HCT116 (cell line): ENCODE results near the gene NXPE4. TPM values are rescaled to one million over a fixed set of nuclear protein-coding genes. Genes with fewer than 3 reads are reported as not detected.

ENCODE experiments used
- ATAC-seq: fragments of 200-7000 bp; cut with Tn5 transposase; 2 replicates; pipeline ENCODE4 v1.9.1; 2020; ENCODE audit warnings: mild to moderate bottlenecking, moderate library complexity
- BruUV-seq: library from RNA; stranded (reverse); fragments of 400-500 nt; replicated peaks from 2 replicates; lab custom pipeline; 2021; lab: Mats Ljungman, UMichigan
- CTCF ChIA-PET: fragments of 300-600 bp; sonication (Branson Sonifier 250); formaldehyde crosslinking; loops from one replicate; lab custom pipeline; 2021; ENCODE audit warnings: antibody characterized with exemption; lab: Charles Lee
- POLR2A ChIA-PET: fragments of 300-600, 350-600 bp; sonication (Branson Sonifier 250); formaldehyde crosslinking; loops from one replicate; lab custom pipeline; 2021; ENCODE audit warnings: antibody characterized with exemption; lab: Charles Lee
- RAD21 ChIA-PET, 2 experiments: fragments of 300-600 bp; sonication (Branson Sonifier 250); formaldehyde crosslinking; loops; one replicate each; lab custom pipeline; 2023; ENCODE audit warnings: low total read pairs in 2 of 2; ENCODE audit not compliant: uncharacterized antibody in 2 of 2, unreplicated experiment in 2 of 2, low non-redundant PET in 1 of 2; lab: Charles Lee
- DNase-seq: peaks from one replicate; pipeline ENCODE4 v3.0.0-alpha.2; 2010; ENCODE audit warnings: low read depth, low spot score
- H2AFZ ChIP-seq: fragments of 200-600 bp; shearing (Covaris generic), sonication (generic); 2 replicates; pipeline ENCODE4 v1.6.1; 2017; ENCODE audit warnings: low read depth, mixed run types, mixed read lengths, antibody characterized with exemption, low read length; ENCODE audit not compliant: poor library complexity, severe bottlenecking
- H3K27ac ChIP-seq: 2 replicates; pipeline ENCODE4 v1.5.1; 2012; ENCODE audit warnings: low read depth, low read length
- H3K27me3 ChIP-seq: fragments of 200-600 bp; sonication (generic); 2 replicates; pipeline ENCODE4 v1.6.1; 2016; ENCODE audit warnings: mixed run types, low read length, mixed read lengths; ENCODE audit not compliant: insufficient read depth
- H3K36me3 ChIP-seq, 2 experiments: fragments of 200-500 bp in 1 of 2; fragments of 200-600 bp in 1 of 2; sonication (Bioruptor generic) in 1 of 2; sonication (generic) in 1 of 2; 2 replicates each; pipeline versions ENCODE4 v1.5.1 to v1.6.1; 2014 to 2016; ENCODE audit warnings: low read length in 2 of 2, inconsistent platforms in 1 of 2, mixed read lengths in 1 of 2, mixed run types in 1 of 2; ENCODE audit not compliant: insufficient read depth in 2 of 2, control insufficient read depth in 1 of 2
- H3K4me1 ChIP-seq, 2 experiments: fragments of 200-600 bp in 1 of 2; sonication (generic) in 1 of 2; 2 replicates each; pipeline versions ENCODE4 v1.5.1 to v1.6.1; 2012 to 2017; ENCODE audit warnings: low read length in 2 of 2, inconsistent platforms in 1 of 2, mild to moderate bottlenecking in 1 of 2, mixed read lengths in 1 of 2, mixed run types in 1 of 2, moderate library complexity in 1 of 2; ENCODE audit not compliant: insufficient read depth in 2 of 2, control insufficient read depth in 1 of 2
- H3K4me2 ChIP-seq: fragments of 200-600 bp; sonication (generic); 2 replicates; pipeline ENCODE4 v1.6.1; 2017; ENCODE audit warnings: mixed run types, low read length, mixed read lengths
- H3K4me3 ChIP-seq, 2 experiments: fragments of 200-600 bp in 1 of 2; sonication (generic) in 1 of 2; replicated peaks in 1 of 2; 2 replicates each; pipeline ENCODE4 v1.5.1; 2011 to 2016; ENCODE audit warnings: low read length in 2 of 2, control low read depth in 1 of 2, low read depth in 1 of 2, mild to moderate bottlenecking in 1 of 2, mixed read lengths in 1 of 2, mixed run types in 1 of 2
- H3K79me2 ChIP-seq: fragments of 200-600 bp; sonication (generic); 2 replicates; pipeline ENCODE4 v1.6.1; 2017; ENCODE audit warnings: mild to moderate bottlenecking, mixed run types, low read length, moderate library complexity, mixed read lengths; ENCODE audit not compliant: insufficient read depth
- H3K9ac ChIP-seq: fragments of 200-600 bp; sonication (generic); 2 replicates; pipeline ENCODE4 v1.6.1; 2016; ENCODE audit warnings: low read length, mixed read lengths
- H3K9me2 ChIP-seq: fragments of 200-600 bp; sonication (generic), shearing (Covaris generic); 2 replicates; pipeline ENCODE4 v1.6.1; 2017; ENCODE audit warnings: mixed run types, mild to moderate bottlenecking, moderate library complexity; ENCODE audit not compliant: insufficient read depth
- H3K9me3 ChIP-seq, 2 experiments: fragments of 200-500 bp in 1 of 2; fragments of 200-600 bp in 1 of 2; sonication (Bioruptor generic) in 1 of 2; sonication (generic) in 1 of 2; 2 replicates each; pipeline ENCODE4 v1.6.1; 2014 to 2017; ENCODE audit warnings: low read length in 2 of 2, mixed read lengths in 2 of 2, inconsistent platforms in 1 of 2, low read depth in 1 of 2, mild to moderate bottlenecking in 1 of 2, mixed run types in 1 of 2, moderate library complexity in 1 of 2; ENCODE audit not compliant: control insufficient read depth in 1 of 2, insufficient read depth in 1 of 2
- H4K20me1 ChIP-seq: fragments of 200-600 bp; sonication (generic), shearing (Covaris generic); 2 replicates; pipeline ENCODE4 v1.6.1; 2017; ENCODE audit warnings: mixed run types, mild to moderate bottlenecking, moderate library complexity; ENCODE audit not compliant: insufficient read depth
- CBX3 ChIP-seq: IDR thresholded peaks from 2 replicates; pipeline ENCODE4 v1.6.1; 2012; ENCODE audit warnings: low read depth
- EGR1 ChIP-seq: IDR thresholded peaks from 2 replicates; pipeline ENCODE4 v1.6.1; 2012; ENCODE audit warnings: low read depth
- POLR2AphosphoS5 ChIP-seq: IDR thresholded peaks from 2 replicates; pipeline ENCODE4 v1.6.1; 2011; ENCODE audit warnings: mild to moderate bottlenecking, low read depth, low read length, moderate library complexity
- SIN3A ChIP-seq: IDR thresholded peaks from 2 replicates; pipeline ENCODE4 v1.6.1; 2012; ENCODE audit warnings: low read depth
- SP1 ChIP-seq: IDR thresholded peaks from 2 replicates; pipeline ENCODE4 v1.6.1; 2012; ENCODE audit warnings: low read depth
- TCF7L2 ChIP-seq: IDR thresholded peaks from 2 replicates; pipeline ENCODE4 v1.7.0; 2011; ENCODE audit warnings: borderline replicate concordance, inconsistent platforms; ENCODE audit not compliant: insufficient read depth, insufficient read length; ENCODE audit errors: extremely low read depth
- YY1 ChIP-seq: IDR thresholded peaks from 2 replicates; pipeline ENCODE4 v1.6.1; 2011; ENCODE audit warnings: low read length, low read depth, moderate library complexity, mild to moderate bottlenecking; ENCODE audit not compliant: insufficient replicate concordance; ENCODE audit errors: extremely low read depth
- intact Hi-C: fragments of 100-400 bp; cut with micrococcal nuclease; formaldehyde crosslinking; loops from 2 replicates; pipeline ENCODE4 v1.10.0; 2022
- total RNA-seq: library from RNA; stranded (reverse); gene quantifications from one replicate; pipeline ENCODE4 v1.2.1, GENCODE V29; 2021; ENCODE audit not compliant: unreplicated experiment
- TF ChIP-seq, protein P1 (sequence below): IDR thresholded peaks from 2 replicates; pipeline ENCODE4 v1.6.1; 2011; ENCODE audit warnings: mild to moderate bottlenecking, low read length, moderate library complexity; ENCODE audit not compliant: insufficient replicate concordance; ENCODE audit errors: extremely low read depth

NXPE4 gene
- total RNA-seq, 1 experiment from 2014 or later = not detected

- TF ChIP-seq YY1 (no peak), SP1 (no peak), EGR1 (no peak), TCF7L2 (no peak), CBX3 (0 out of 2 replicates have a peak, but pooled peaks have one; percentile 15), POLR2AphosphoS5 (no peak), SIN3A (no peak)
- TF ChIP-seq, protein P1, sequence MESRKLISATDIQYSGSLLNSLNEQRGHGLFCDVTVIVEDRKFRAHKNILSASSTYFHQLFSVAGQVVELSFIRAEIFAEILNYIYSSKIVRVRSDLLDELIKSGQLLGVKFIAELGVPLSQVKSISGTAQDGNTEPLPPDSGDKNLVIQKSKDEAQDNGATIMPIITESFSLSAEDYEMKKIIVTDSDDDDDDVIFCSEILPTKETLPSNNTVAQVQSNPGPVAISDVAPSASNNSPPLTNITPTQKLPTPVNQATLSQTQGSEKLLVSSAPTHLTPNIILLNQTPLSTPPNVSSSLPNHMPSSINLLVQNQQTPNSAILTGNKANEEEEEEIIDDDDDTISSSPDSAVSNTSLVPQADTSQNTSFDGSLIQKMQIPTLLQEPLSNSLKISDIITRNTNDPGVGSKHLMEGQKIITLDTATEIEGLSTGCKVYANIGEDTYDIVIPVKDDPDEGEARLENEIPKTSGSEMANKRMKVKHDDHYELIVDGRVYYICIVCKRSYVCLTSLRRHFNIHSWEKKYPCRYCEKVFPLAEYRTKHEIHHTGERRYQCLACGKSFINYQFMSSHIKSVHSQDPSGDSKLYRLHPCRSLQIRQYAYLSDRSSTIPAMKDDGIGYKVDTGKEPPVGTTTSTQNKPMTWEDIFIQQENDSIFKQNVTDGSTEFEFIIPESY = no peak
- TF ChIP-seq, all 23 proteins: peak for 1
- intact Hi-C loops = loop anchor here (10.0 kb wide), 1 partner anchor 243 kb away; no protein-coding TSS in a partner anchor
- Histone ChIP-seq H3K4me3 (no peak overlapping the region), H2AFZ (no peak overlapping the region), H3K27ac (no peak overlapping the region), H3K79me2 (no peaks in the 10 kb centered on the region), H3K36me3 (no peaks in the 10 kb centered on the region), H3K9me2 (no peaks in the 10 kb centered on the region), H3K4me2 (no peak overlapping the region), H3K27me3 (no peaks in the 10 kb centered on the region), H3K9ac (no peak overlapping the region), H3K9me3 (0 out of 4 replicates have a peak, but pooled peaks cover 0 to 2% of the 10 kb centered on the region in 2 experiments), H3K4me1 (no peaks in the 10 kb centered on the region), H4K20me1 (no peaks in the 10 kb centered on the region)
- POLR2A ChIA-PET = no interaction called here
- ATAC-seq (no peak), DNase-seq (no peak)
- RAD21 ChIA-PET = no interaction called here
- CTCF ChIA-PET = no interaction called here
- no TSS peak for BruUV-seq
These were observed 8.1 kb downstream of the NXPE4 start for GRCh38 chr11:114587398-114587953.
